Sciatic nerve (tissue), 2 donors: ENCODE measurements around the gene ATOH8. TPM values are rescaled to one million over a fixed set of nuclear protein-coding genes. Genes with fewer than 3 reads are reported as not detected.

Experiments used
- ATAC-seq: fragments of 200-7000 bp; cut with Tn5 transposase; one replicate; pipeline ENCODE4 v1.9.1; 2020; ENCODE audit warnings: mild to moderate bottlenecking, moderate library complexity
- DNase-seq: peaks from one replicate; pipeline ENCODE4 v3.0.0-alpha.2; 2020; ENCODE audit warnings: low spot score
- intact Hi-C: fragments of 100-400 bp; cut with DNase I; formaldehyde crosslinking; loops from one replicate; pipeline ENCODE4 v1.14.2; 2022
- total RNA-seq: library from RNA; stranded (reverse); fragmentation: NEBNext Ultra II Directional; extraction: Animal tissue kit (Norgen Biotek cat#: 25700); gene quantifications from one replicate; pipeline ENCODE4 v1.2.1, GENCODE V29; 2021
- donor health status: DM: no; HTN: no; CAD: no.
- donor health status: DM: no; HTN: no; CAD: no.

ATOH8 gene
- total RNA-seq, 1 donor from 2014 or later, result 57.2 TPM

DNA sequence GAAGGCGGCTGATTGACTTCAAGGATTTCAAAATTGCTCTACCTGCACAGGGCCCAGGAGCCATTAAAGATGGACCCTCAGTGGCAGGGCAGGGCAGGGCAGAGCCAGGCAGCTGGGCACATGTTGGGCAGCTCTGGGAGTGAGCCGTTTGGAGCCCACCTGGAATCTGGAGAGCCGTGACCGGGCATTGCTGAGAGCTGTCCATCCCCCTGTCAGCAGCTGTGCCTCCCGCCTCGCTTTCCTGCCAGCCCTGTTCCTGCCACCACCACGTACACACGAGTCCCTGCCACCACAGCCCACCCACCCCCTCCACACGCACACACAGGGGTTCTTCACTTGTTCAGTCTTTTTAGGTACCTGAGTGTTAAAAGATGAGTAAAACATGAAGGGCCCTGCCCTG is 22.9 kb downstream of the ATOH8 start:
- ATAC-seq (no peak), DNase-seq (peak; percentile 55)
- intact Hi-C loops, result no loop called here

DNA sequence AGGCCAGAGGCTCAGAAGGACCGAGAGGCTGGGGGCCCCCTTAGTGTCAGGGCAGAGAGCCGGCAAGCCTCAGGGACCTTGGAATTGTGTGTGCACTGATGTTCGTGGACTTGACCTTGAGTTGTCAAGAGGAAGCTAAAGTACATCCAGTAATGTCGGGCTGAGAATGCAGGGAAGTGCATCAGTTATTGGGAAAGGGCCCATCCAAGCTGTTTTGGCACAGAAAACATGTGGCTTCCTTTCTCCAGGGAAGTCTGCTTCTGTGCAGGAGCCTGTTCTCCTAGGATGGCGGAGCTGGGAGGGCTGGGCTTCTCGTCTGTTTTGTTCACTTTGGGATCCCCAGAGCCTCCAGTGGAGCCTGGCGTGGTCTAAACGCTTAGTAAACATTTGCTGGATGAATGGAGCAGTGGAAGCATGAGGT is 23.7 kb downstream of the ATOH8 start:
- intact Hi-C loops, result no loop called here
- ATAC-seq (peak; percentile 68), DNase-seq (peak; percentile 74)

DNA sequence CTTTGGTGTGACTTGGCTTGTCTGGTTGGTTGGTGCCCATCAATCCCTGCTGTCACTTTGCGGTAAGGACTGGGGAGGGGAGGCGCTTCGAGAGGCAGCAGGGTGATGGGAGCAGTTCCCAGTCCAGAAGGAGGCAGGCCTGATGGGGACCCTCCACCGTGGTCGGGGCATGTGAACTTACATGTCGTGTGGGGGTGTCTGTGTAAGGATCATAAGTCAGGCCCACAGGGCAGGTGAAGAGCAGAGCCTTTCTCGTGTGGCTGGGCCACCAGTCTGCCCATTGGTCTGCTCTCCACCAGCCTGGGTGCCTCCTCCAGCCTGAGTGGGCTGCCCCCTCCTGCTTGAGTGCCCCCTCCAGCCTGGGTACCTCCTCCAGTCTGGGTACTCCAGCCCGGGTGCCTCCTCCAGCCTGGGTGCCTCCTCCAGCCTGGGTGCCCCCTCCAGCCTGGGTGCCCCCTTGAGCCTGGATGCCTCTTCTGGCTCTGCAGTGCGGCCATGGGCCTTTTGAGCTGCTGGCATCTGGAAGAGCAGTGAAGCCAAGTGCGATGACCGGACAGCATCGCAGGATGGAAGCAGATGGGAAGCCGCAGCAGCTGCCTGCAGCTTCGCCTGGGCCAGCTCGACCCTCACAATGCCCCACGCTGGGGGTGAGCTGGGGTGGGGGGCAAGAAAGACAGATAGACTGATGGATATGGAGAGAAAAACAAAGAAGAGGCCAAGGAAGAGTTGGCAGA is 25.0 kb downstream of the ATOH8 start:
- DNase-seq (peak; percentile 53), ATAC-seq (no peak)
- intact Hi-C loops, result no loop called here

DNA sequence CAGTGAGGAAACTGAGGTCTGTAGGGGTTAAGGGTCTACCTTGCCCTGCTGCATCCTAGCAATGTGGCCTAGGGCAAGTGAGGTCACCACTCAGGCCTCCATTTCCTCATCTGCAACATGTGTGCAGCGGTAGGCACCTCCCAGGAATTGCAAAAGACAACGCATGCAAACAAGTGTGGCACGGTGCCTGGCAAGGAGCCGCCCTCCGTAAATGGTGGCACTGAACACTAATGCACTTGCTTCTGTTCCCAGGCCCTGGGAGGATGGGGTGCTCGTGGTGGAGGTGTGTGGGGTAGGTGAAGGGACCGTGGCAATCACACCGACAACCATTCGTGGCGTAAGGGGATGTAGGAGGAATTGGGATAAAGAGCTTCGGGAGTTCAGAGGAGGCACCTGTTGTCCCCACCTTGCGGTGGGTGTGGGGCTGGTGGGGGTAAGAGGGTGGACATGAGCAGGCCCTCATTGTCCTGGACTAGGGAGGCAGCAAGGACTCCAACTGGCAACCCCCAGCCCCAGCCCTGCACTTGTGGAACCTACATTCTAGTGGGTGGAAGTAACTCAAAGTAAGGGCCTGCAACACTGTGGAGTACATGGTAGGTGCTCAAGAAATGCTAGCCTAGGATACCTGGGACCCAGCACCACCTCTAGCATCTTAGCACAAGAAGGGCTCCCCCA is 26.0 kb downstream of the ATOH8 start:
- ATAC-seq (no peak), DNase-seq (peak; percentile 56)
- intact Hi-C loops, result no loop called here

DNA sequence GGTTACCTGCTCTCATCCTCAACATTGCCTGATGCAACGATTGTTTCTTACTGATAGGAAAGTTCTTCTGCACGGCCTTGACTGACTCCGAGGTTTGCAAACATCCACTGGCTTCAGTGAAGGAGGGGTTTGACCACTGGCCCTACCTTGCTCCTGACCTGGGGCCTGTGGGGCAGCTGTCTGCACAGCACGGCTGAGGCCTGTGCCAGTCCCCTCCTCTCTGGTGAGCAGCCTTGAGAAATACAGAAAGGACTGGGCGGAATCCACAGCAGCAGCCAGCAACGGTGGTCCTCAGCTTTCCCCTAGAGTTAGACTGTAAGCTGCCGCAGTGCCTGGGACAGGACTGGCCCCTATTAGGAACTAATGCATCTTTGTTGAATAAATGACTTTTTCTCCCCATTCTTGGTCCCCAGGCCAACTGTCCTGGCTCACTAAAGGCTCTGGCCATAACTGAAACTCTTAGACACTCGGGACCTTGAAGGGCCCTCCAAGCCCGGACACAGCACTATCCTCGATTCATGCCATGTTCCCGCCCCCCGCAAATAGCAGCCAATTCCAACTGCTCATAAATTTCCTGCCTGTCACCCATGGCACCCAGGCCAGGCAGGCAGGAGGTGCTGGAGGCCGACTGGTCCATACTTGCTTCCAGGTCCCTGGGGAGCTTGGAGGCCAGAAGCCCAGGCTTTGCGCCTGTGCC is 26.7 kb downstream of the ATOH8 start:
- peak; percentile 69 for DNase-seq
- peak; percentile 11 for ATAC-seq
- intact Hi-C loops, result no loop called here

DNA sequence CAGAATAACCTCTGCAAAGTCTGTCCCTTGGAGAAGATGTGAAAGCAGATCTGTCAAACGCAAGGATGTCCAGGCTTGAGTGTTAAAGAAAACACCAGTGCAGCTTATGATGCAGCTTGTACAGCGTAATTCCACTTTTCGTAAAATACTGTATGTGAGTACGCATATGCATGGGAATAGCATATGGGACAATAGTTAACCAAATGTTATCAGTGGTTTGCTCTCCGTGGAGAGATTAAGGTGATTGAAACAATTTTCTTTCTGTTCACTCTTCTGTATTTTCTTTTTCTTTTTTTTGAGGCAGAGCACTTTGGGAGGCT is 27.2 kb downstream of the ATOH8 start:
- ATAC-seq (no peak), DNase-seq (no peak)
- intact Hi-C loops, result no loop called here

DNA sequence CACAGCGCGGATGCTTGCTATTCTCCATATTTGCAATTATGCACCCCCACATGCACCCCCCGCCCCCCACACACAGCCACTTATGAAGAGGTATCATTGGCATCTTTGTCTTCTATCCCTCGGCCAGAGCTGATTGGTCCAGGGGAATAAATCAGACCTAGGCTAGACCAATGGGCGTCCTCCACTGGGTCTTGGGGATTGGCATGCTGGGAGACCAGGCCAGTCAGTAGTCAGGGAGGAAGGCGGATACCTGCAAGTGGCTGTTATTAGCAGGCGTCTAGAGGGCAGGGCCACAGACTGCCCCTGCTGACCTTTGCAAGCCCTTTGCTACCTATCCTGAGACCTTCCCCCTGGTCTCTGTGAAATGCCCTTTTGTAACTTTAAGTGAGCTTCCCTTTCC is 30.0 kb downstream of the ATOH8 start:
- DNase-seq (no peak), ATAC-seq (no peak)
- intact Hi-C loops, result no loop called here

DNA sequence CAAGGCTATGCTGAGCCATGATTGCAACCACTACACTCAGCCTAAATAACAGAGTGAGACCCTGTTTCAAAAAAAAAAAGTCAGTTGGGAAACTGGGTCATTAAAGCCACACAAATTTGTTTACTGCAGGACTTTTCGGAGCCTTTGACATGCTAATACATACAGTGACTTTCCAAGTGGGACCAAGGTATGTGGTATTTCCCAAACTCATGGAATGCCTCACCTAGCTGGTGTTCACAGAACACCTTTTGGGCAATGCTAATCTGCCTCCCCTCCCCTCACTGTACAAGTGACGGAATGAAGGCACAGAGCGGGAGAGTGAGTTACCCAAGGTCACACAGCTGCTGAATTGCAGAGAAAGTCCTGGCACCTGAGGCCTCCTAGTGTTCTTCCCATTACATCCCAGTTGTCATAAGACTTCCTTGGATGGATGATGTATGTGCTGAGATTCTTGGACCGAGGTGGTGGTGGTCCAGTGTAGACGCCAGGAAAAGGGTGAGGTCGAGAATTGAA is 30.7 kb downstream of the ATOH8 start:
- DNase-seq (no peak), ATAC-seq (no peak)
- intact Hi-C loops, result no loop called here

DNA sequence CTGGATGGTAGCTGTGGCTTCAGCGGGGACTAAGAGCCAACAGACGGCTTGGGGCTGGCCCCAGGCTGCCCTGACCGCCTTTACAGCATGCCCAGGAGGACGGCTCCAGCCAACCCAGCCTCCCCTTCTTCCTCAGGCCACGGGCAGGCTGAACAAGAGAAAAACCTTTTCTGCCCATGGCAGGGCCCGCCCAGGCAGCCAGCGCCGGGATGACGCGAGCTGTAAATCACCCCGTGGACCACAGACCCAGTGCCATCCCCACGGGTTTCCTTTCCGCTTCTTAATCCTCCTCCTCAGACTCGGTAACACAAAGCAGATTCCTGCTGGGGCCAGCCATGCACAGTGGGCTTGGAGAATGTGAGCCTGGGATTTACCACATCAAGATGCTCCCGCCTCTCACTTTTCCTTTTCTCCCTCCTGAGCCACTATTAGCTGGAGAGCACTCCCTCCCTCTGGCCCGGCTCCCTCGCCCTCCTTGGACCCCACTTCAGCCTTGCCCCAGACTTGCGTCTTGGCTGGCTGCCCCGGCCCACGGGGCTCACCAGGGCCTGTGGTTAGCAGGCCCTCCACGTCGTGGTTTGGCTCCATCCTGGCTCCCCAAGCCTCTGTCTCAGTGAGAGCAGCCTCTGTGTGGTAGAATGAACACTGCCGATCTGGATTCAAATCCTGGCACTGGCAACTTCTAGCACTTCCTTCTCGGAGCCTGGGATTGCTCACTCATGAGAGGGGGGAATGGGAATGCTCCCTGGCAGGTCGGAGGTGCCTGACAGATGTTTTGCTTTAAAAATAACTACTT is 31.4 kb downstream of the ATOH8 start:
- peak; percentile 77 for DNase-seq
- intact Hi-C loops, result no loop called here

DNA sequence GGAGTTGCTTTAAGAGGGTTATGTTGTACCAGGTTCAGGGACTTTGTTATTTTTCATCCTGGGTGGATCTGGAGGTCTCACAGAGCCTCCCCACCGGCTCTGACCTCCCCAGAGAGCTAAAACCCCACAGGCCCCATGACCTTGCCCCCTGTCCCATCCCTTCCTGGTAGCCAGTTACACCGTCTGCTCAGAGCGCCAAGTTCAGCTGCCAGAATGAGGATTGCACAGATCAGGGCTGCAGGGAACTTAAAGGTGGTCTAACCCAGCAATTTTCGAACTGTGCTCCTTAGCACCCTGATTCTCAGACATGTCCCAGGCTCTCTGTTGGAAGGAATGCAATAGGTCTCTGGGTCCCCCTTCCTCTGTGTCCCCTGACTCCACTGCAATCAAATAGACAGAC is 32.1 kb downstream of the ATOH8 start:
- intact Hi-C loops, result no loop called here
- peak; percentile 24 for ATAC-seq
- peak; percentile 54 for DNase-seq

More for the DNA sequence above, 31.4 kb downstream of the ATOH8 start:
- ATAC-seq, result peak; percentile 76

DNA sequence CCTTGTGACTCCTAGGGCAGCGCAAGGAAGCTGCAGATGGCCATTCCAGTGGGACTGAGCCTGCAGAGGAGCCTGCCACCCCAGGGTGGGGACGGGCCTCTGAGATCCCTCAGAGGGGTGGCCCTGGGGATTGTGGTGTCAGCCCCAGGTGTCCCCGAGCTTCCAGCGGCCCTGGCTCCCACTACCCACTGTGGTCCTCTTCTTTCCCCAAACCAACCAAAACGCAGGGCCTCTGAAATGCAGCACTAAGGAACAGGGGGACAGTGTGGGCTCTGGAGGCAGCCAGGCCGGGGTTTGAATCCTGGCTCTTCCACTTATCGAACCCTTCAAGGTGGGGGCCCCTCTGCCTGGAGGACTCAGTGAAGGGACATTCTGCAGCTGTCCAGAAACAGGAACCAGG is 32.7 kb downstream of the ATOH8 start:
- DNase-seq (peak; percentile 47), ATAC-seq (no peak)
- intact Hi-C loops, result no loop called here

DNA sequence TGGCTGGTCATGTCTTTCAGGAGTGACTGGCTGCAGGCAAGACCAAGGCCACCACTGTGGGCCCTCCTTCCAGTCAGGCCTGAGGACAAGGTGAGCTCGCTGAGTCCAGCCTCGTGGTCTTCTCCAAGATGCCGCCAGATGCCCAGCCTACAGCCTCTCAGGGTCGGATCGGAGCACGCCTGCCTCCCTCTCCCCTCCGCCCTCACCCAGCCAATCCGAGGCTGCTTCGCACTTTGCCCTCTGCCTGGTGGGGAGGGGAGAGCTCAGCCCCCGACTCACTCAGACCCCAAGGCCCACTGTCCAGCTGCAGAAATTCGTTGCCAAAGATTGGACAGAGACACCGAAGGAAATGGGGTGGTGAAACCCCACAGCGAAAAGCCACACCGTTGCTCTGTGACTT is 33.1 kb downstream of the ATOH8 start:
- DNase-seq (peak; percentile 57), ATAC-seq (no peak)
- intact Hi-C loops, result no loop called here

DNA sequence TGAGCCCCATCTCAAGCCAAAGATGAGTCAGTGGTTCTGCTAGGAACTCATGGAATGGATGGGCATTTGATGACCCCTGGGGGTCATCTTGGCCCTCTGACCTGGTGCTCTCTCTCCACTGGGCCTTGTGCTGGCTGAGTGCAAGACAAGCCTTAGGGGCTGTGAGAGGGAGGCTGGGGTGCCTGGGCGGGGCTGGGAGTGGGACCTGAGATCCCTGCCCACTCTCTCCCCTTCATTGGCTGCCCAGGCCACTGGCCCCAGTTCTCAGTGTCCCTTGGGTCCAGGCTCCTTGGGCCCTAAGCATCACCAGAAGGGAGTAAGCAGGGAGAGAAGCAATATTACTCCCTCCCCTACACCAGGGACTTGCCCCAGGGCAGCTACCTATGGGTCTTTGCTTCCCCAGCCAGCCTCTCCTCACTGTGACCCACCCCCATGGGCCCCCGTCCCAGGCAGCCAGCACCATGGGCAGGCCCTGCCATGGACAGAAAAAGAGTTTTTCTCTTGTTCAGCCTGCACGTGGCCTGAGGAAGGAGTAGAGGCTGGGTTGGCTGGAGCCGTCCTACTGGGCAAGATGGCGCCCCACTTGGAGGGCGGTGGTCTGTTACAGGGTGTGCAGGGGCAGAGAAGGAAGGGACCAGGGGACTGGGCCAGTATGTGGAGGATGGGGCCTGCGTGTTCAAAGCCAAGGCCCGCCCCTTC is 33.6 kb downstream of the ATOH8 start:
- ATAC-seq, result no peak
- intact Hi-C loops, result no loop called here
- DNase-seq, result peak; percentile 53

DNA sequence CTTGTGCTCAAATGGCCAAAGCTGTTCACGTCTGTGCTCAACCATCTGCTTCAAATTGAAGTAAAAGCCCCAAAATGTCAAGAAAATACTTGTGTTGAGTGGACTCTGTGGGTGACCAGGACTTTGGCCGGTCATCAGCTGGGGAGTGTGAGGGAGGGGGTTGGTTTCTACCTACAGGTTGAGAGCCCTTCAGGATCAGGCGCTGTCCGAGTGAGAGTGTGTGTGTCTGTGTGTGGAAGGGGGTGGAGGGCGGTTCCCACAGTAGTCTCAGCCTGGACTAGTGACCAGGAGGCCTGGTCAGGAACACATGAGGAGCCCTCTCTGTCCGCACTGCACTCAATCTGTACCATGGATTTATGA is 34.2 kb downstream of the ATOH8 start:
- ATAC-seq (no peak), DNase-seq (peak; percentile 43)
- intact Hi-C loops, result no loop called here

DNA sequence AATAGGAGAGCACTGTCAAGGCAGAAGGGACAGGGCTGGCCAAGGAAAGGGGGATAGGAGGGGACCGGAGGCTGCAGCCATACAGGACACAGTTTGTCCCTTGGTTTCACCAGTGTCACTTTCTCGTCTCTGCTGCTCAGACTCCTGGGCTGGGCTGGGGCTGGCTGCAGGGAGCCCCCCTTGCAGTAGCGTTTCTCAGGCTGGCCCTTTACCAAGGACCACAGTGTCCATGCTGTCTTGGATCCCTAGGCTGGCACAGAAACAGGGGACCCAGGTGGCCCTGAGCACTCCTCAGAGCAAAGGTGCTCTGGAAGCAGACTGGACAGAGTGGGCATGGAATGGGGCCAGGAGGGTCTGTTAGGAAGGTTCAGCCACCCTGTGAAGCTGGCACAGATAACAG is 34.8 kb downstream of the ATOH8 start:
- intact Hi-C loops, result no loop called here
- ATAC-seq (no peak), DNase-seq (peak; percentile 53)

DNA sequence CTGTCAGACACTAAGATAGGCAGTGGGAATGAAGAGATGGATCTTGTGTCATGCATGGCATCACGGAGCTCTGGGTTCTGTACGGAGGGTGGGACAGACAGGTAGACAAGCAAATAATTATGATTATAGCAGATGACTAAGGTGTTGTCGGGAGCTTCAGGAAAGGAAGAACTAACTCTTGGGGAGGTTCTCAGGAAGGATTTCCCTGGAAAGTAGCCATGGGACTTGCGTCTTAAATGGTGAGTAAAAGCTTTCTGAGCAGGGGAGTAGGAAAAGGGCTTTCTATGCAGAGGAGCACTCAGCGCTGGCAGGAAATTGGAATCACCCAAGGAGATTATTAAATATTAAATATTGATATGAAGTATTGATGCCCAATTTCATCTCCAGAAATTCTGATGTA is 35.5 kb downstream of the ATOH8 start:
- DNase-seq (peak; percentile 0), ATAC-seq (no peak)
- intact Hi-C loops, result no loop called here

DNA sequence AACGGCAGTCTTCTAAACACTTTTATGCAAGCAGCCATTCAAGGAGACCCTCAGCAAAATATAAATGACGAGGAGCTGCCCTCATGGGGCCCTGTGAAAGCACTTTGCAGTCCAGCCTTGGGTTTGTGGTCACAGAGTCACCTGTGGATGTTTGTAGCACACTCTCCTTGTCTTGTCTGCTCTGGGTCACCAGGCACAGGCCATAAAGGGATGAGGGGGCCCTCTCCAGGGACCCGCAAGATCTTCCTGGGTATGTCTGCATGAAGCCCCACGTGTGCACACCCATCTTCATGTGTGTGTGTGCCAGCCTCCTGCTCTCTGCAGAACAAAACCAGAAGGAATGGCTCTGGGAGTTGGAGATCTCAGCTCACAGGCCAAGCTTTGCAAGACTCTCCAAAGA is 36.2 kb downstream of the ATOH8 start:
- ATAC-seq (no peak), DNase-seq (peak; percentile 15)
- intact Hi-C loops, result no loop called here

DNA sequence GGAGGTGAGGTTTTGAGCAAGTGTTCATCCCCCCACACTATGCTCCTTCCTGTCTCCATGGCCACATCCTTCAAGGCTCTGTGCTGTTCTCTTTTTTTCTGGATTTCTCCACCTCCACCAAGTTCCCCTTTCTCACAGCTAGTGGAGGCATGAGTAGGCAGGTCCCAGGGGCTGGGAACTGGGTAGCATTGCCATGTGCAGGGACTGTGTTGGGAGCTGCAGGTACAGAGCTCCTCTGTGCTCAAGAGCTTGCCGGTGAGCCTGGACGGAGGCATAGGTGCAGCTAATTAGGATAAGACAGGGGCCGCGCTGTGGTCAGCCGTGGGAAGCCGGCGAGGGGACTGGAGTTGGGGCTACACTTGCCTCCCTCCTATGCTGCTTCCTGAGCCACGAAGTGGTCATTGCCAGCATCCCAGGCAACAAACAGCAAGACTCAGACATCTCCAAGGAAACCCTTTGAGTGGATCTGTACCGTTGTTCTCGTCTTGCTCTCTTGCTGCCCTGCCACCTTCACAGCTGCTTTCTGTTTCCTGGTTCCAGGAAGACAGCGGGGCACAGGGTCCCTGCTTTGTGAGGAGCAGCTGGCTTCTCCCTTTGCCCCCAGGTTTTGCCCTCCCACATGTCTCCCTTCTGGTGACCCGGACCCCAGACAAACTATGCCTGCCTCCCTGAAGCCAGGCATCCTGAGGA is 36.9 kb downstream of the ATOH8 start:
- peak; percentile 34 for DNase-seq
- intact Hi-C loops, result no loop called here
- no peak for ATAC-seq
